ENCODE measurements around the gene CLEC18C.
"Not testable (repeated sequence)": the region's sequence is repeated elsewhere in the genome, so short reads cannot be mapped to it uniquely, and the experiment has no call there.

Gene CLEC18C

DNA sequence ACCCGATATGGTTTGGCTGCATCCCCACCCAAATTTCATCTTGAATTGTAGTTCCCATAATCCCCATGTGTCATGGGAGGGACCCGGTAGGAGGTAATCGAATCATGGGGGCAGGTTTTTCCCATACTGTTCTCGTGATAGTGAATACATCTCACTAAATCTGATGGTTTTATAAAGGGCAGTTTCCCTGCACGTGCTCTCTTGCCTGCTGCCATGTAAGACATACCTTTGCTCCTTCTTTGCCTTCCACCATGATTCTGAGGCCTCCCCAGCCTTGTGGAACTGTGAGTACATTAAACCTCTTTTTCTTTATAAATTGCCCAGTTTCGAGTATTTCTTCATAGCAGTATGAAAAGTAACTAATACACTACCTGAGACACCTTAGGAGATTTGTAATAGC is 32.8 kb downstream of the CLEC18C start:
- DNase-seq (ENCODE audit: low read depth in 2 of 2): not testable (repeated sequence)

- not testable (repeated sequence) for DNase-seq (ENCODE audit: low read depth in 2 of 2)
Observed at GRCh38 chr16:70218586-70218985, 45.0 kb downstream of the CLEC18C start.

DNA sequence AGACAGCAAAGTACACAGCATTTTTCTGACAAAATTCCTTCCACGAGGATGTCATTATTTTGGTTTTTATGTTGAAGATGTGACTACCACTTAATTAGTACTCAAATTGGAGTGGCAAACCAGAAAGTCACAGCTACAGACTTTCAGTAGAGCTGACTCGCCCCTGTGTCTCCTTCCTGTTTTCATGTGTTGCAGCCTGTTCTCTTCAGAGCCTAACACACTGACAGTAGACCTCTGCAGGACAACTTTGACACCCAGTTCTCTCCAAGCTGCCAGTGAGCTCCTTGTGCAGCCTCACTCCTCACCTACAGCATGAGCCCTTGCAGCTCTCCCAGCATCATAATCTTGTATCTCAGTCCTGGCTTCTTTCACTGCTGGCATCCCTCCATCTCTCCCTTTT is 49.0 kb downstream of the CLEC18C start:
- not testable (repeated sequence) for DNase-seq (ENCODE audit: low read depth in 2 of 2)

GRCh38 chr16:70223216-70223615 is 49.6 kb downstream of the CLEC18C start:
- DNase-seq (ENCODE audit: low read depth in 2 of 2): not testable (repeated sequence)

- DNase-seq (ENCODE audit: low read depth in 2 of 2): not testable (repeated sequence)
Observed at GRCh38 chr16:70223971-70224513, 50.5 kb downstream of the CLEC18C start.

DNA sequence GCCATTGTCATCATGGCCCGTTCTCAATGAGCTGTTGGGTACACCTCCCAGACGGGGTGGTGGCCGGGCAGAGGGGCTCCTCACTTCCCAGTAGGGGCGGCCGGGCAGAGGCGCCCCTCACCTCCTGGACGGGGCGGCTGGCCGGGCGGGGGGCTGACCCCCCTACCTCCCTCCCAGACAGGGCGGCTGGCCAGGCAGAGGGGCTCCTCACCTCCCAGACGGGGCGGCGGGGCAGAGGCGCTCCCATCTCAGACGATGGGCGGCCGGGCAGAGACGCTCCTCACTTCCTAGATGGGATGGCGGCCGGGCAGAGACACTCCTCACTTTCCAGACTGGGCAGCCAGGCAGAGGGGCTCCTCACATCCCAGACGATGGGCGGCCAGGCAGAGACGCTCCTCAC is 51.1 kb downstream of the CLEC18C start:
- DNase-seq (ENCODE audit: low read depth in 2 of 2): not testable (repeated sequence)

- DNase-seq (ENCODE audit: low read depth in 2 of 2): not testable (repeated sequence)
Observed at GRCh38 chr16:70225430-70225829, 51.8 kb downstream of the CLEC18C start.

- not testable (repeated sequence) for DNase-seq (ENCODE audit: low read depth in 2 of 2)
Observed at GRCh38 chr16:70226024-70226423, 52.4 kb downstream of the CLEC18C start.

DNA sequence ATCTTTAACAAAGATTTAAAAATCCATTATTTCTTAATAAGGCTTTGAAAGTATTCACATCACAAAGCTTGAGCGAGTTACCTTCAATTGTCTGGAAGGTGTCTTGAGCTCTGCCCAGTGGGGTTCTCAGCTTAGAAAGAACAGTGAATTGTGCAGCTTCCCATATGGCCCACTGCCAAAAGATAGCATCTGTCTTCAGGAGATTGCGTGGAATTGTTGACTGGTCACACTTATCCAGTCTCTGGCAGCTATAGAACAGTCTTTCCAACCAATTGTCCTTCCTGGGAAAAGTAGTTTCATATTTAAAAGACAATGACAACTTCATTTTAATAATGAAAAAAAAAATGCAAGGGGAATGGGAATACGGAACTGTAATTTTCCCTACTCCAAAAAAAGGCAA is 58.2 kb downstream of the CLEC18C start:
- not testable (repeated sequence) for DNase-seq (ENCODE audit: low read depth in 2 of 2)

Data from stimulated activated CD8-positive, alpha-beta memory T cell treated with anti-CD3 and anti-CD28 coated beads, Interleukin-7, amount 100 ng/mL, for 1 hour (primary cell).